Ishikawa (cell line): ENCODE results near the gene CANT1.

Experiments used
- CEBPB ChIP-seq: IDR thresholded peaks from 2 replicates; pipeline ENCODE4 v1.6.1; 2012
- CREB1 ChIP-seq: IDR thresholded peaks from 2 replicates; pipeline ENCODE4 v1.6.1; 2012; ENCODE audit warnings: low read depth
- EGR1 ChIP-seq: IDR thresholded peaks from 2 replicates; pipeline ENCODE4 v1.6.1; 2012
- EP300 ChIP-seq: IDR thresholded peaks from 2 replicates; pipeline ENCODE4 v1.6.1; 2012; ENCODE audit warnings: borderline replicate concordance
- FOXM1 ChIP-seq: IDR thresholded peaks from 2 replicates; pipeline ENCODE4 v1.6.1; 2012; ENCODE audit warnings: low read depth, borderline replicate concordance
- NFIC ChIP-seq: IDR thresholded peaks from 2 replicates; pipeline ENCODE4 v1.6.1; 2012
- RAD21 ChIP-seq: IDR thresholded peaks from 2 replicates; pipeline ENCODE4 v1.6.1; 2012; ENCODE audit warnings: low read depth
- TAF1 ChIP-seq: IDR thresholded peaks from 2 replicates; pipeline ENCODE4 v1.6.1; 2012; ENCODE audit warnings: low read depth, mild to moderate bottlenecking
- TCF12 ChIP-seq: IDR thresholded peaks from 2 replicates; pipeline ENCODE4 v1.6.1; 2012; ENCODE audit warnings: low read depth
- USF1 ChIP-seq: IDR thresholded peaks from 2 replicates; pipeline ENCODE4 v1.6.1; 2012
- YY1 ChIP-seq: IDR thresholded peaks from 2 replicates; pipeline ENCODE4 v1.6.1; 2012; ENCODE audit warnings: low read depth
- ZBTB7A ChIP-seq: IDR thresholded peaks from 2 replicates; pipeline ENCODE4 v1.6.1; 2012; ENCODE audit warnings: low read depth
- TF ChIP-seq, protein P1 (sequence below): IDR thresholded peaks from 2 replicates; pipeline ENCODE4 v1.6.1; 2012
- TF ChIP-seq, protein P2 (sequence below): IDR thresholded peaks from 2 replicates; pipeline ENCODE4 v1.6.1; 2012; ENCODE audit warnings: low read depth, mild to moderate bottlenecking

- TF ChIP-seq EGR1 (no peak), ZBTB7A (no peak), EP300 (no peak), RAD21 (no peak), TCF12 (no peak), USF1 (no peak), YY1 (no peak), FOXM1 (no peak), TAF1 (no peak), NFIC (no peak), CREB1 (no peak), CEBPB (no peak)
- TF ChIP-seq, protein P1, sequence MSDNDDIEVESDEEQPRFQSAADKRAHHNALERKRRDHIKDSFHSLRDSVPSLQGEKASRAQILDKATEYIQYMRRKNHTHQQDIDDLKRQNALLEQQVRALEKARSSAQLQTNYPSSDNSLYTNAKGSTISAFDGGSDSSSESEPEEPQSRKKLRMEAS = no peak
- TF ChIP-seq, protein P2, sequence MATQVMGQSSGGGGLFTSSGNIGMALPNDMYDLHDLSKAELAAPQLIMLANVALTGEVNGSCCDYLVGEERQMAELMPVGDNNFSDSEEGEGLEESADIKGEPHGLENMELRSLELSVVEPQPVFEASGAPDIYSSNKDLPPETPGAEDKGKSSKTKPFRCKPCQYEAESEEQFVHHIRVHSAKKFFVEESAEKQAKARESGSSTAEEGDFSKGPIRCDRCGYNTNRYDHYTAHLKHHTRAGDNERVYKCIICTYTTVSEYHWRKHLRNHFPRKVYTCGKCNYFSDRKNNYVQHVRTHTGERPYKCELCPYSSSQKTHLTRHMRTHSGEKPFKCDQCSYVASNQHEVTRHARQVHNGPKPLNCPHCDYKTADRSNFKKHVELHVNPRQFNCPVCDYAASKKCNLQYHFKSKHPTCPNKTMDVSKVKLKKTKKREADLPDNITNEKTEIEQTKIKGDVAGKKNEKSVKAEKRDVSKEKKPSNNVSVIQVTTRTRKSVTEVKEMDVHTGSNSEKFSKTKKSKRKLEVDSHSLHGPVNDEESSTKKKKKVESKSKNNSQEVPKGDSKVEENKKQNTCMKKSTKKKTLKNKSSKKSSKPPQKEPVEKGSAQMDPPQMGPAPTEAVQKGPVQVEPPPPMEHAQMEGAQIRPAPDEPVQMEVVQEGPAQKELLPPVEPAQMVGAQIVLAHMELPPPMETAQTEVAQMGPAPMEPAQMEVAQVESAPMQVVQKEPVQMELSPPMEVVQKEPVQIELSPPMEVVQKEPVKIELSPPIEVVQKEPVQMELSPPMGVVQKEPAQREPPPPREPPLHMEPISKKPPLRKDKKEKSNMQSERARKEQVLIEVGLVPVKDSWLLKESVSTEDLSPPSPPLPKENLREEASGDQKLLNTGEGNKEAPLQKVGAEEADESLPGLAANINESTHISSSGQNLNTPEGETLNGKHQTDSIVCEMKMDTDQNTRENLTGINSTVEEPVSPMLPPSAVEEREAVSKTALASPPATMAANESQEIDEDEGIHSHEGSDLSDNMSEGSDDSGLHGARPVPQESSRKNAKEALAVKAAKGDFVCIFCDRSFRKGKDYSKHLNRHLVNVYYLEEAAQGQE = no peak
Measured at GRCh38 chr17:79045001-79045729, 35.6 kb upstream of the CANT1 start.
